Stimulated activated naive B cell treated with anti-CD40 and anti-IgM and Interleukin-4, amounts not matched to agents 10 μg/mL and 1 μg/mL and 100 μg/mL, for 72 hours (primary cell): ENCODE data around the gene CNNM2.
"Not testable (repeated sequence)": the region's sequence is repeated elsewhere in the genome, so short reads cannot be mapped to it uniquely, and the experiment has no call there.

Experiments used
- ATAC-seq, 2 donors: fragments of 150-1000 bp; cut with Tn5 transposase; replicated peaks; 2 replicates each; pipeline ENCODE4 v1.10.0; 2021; ENCODE audit warnings: moderate library complexity in 1 of 2
- DNase-seq: peaks from one replicate; pipeline ENCODE4 v3.0.0; 2021
- H3K27ac Mint-ChIP-seq: one replicate; pipeline ENCODE4 v1.8.0; 2022; ENCODE audit warnings: mild to moderate bottlenecking, mixed read lengths
- H3K27me3 Mint-ChIP-seq, 2 donors: one replicate each; pipeline ENCODE4 v1.8.0; 2022; ENCODE audit warnings: mixed read lengths in 2 of 2
- H3K36me3 Mint-ChIP-seq, 2 donors: one replicate each; pipeline ENCODE4 v1.8.0; 2022; ENCODE audit warnings: mixed read lengths in 2 of 2, mild to moderate bottlenecking in 1 of 2
- H3K4me1 Mint-ChIP-seq, 2 donors: one replicate each; pipeline ENCODE4 v1.8.0; 2022; ENCODE audit warnings: mixed read lengths in 2 of 2, mild to moderate bottlenecking in 1 of 2
- H3K4me3 Mint-ChIP-seq, 2 donors: one replicate each; pipeline ENCODE4 v1.8.0; 2022; ENCODE audit warnings: mild to moderate bottlenecking in 2 of 2, mixed read lengths in 2 of 2, moderate library complexity in 1 of 2
- H3K9me3 Mint-ChIP-seq, 2 donors: one replicate each; pipeline ENCODE4 v1.8.0; 2022; ENCODE audit warnings: mixed read lengths in 2 of 2, mild to moderate bottlenecking in 1 of 2

Gene CNNM2

DNA sequence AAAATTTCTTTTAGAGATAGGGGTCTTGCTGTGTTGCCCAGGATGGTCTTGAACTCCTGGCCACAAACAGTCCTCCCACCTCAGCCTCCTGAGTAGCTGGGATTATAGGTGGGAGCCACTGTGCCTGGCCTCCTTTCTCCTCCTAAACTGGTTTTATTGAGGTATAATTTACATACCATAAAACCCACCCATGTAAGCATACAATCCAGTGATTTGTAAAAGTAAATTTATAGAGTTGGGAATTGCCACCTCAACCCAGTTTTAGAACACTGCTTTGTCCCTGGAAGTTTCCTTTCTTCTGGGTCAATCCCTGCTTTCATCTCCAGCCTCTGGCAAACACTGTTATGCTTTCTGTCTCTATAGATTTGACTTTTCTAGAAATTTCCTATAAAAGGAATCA, 49.0 kb downstream of the CNNM2 start:
- no peaks in the 10 kb centered on the region for H3K36me3 Mint-ChIP-seq
- H3K4me1 Mint-ChIP-seq, result no peaks in the 10 kb centered on the region
- H3K27me3 Mint-ChIP-seq, result no peaks in the 10 kb centered on the region
- DNase-seq (no peak), ATAC-seq (no peak)
- no peak overlapping the region for H3K4me3 Mint-ChIP-seq
- no peaks in the 10 kb centered on the region for H3K9me3 Mint-ChIP-seq
- H3K27ac Mint-ChIP-seq, result no peak overlapping the region

DNA sequence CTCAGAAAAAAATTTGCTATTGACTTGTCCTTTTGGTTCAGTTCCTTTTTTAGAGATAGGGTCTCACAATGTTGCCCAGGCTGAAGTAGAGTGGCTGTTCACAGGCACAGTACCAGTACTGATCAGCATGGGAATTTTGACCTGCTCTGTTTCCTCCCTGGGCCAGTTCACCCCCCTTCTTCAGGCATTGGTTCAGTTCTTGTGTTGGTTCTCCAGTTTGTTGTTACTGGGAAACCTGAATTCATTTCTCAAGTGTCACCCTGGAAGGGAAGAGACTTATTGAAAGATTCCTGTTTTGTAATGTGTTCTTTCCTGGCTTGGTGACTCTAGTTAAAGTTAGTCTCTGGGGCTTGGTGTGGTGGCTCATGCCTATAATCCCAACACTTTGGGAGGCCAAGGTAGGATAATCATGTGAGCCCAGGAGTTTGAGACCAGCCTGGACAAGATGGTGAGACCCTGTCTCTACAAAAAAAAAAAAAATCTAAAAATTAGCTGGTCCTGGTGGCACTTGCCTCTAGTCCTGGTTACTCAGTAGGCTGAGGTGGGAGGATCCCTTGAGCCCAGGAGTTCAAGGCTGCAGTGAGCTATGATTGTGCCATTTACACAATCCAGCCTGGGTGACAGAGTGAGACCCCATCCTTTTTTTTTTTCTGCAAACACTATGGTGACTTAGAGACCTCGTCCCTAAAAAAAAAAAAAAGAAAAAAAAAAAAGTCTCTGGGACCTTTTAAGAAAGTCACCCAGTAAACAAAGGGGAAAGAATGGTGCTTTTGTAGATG, 52.7 kb downstream of the CNNM2 start:
- Mint-ChIP-seq H3K9me3 (no peaks in the 10 kb centered on the region), H3K4me3 (no peak overlapping the region), H3K27me3 (no peaks in the 10 kb centered on the region), H3K27ac (no peak overlapping the region), H3K36me3 (no peaks in the 10 kb centered on the region), H3K4me1 (peaks cover 0 to 3% of the 10 kb centered on the region in 2 donors)
- ATAC-seq, result no peak
- no peak for DNase-seq

DNA sequence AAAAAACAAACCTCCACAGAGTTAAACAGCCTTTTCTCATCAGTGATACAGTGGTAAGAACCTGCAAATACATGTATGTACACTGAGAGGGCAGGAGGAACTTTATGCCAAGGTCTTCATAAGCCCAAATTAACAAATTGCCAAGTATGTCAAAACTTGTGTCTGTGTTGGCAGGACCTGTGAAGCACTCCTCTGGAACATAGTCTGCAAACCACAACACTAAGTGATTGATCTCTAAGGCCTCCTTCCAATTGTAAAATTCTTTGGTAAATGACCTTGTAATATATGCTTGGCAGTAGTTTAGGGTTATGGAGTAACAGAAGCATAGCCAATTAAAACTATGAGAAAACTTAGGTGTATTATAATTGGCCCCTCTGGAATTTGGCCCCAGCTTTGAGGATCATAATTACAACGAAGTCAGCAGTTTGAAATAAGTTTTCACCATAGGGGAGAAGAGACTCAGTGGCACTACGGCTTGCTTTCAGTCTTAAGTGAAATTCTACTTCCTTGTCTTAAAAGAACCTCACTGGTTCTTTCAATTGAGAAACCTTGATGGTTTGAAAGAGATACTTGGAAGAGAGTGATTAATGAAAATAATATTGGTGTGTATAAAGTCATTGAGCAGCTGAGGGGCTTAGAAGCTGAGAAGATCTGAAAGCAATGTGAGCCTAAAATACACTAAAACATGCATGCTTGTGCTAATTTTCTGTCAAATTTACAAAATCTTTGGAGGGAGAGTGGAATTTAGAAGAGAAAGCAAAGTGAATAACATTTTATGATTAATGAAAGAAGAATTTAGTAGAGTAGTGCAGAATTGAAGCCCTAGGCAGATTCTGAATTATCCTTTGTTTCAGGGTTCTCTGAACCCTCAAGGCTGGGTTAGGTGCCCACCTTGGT, 57.6 kb downstream of the CNNM2 start:
- peaks cover 0 to 5% of the 10 kb centered on the region in 2 donors for H3K4me1 Mint-ChIP-seq
- no peaks in the 10 kb centered on the region for H3K36me3 Mint-ChIP-seq
- no peaks in the 10 kb centered on the region for H3K9me3 Mint-ChIP-seq
- no peak for DNase-seq
- no peak overlapping the region for H3K4me3 Mint-ChIP-seq
- no peak for ATAC-seq
- H3K27ac Mint-ChIP-seq, result no peak overlapping the region
- no peaks in the 10 kb centered on the region for H3K27me3 Mint-ChIP-seq

DNA sequence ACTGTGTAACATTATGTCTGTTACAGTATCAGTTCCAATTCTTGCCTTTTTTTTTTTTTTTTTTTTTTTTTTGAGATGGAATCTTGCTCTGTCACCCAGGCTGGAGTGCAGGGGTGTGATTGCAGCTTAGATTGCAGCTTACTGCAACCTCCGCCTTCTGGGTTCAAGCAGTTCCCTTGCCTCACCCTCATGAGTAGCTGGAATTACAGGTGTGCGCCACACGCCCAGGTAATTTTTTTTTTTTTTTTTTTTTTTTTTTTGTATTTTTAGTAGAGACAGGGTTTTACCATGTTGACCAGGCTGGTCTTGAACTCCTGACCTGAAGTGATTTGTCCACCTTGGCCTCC, 58.3 kb downstream of the CNNM2 start:
- not testable (repeated sequence) for ATAC-seq, H3K27ac Mint-ChIP-seq, H3K36me3 Mint-ChIP-seq, DNase-seq, H3K4me1 Mint-ChIP-seq, H3K27me3 Mint-ChIP-seq, H3K9me3 Mint-ChIP-seq, H3K4me3 Mint-ChIP-seq

DNA sequence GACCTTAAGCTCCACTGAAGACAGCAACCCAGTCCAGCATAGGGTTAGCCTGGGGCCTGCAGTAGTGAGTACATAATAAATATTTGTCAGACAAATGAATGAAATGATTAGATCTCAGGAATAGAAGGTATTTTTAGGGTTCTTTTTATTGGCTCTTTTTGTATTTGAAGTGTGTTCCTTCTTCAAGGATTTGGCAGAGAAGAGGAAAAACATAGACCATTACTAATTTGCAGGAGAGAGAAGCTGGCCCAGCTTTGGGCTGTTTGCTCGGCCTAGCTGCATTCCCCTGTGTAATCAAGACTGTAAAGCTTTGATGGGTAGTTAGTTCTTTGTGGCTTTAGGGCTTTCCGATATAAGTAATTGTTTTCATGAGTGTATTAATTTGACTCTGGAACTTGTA, 64.2 kb downstream of the CNNM2 start:
- DNase-seq (no peak), ATAC-seq (no peak)
- no peak overlapping the region for H3K27ac Mint-ChIP-seq
- peaks cover 0 to 1% of the 10 kb centered on the region in 2 donors for H3K4me1 Mint-ChIP-seq
- no peaks in the 10 kb centered on the region for H3K9me3 Mint-ChIP-seq
- no peaks in the 10 kb centered on the region for H3K27me3 Mint-ChIP-seq
- peaks cover 0 to 3% of the 10 kb centered on the region in 2 donors for H3K36me3 Mint-ChIP-seq
- H3K4me3 Mint-ChIP-seq, result no peak overlapping the region

DNA sequence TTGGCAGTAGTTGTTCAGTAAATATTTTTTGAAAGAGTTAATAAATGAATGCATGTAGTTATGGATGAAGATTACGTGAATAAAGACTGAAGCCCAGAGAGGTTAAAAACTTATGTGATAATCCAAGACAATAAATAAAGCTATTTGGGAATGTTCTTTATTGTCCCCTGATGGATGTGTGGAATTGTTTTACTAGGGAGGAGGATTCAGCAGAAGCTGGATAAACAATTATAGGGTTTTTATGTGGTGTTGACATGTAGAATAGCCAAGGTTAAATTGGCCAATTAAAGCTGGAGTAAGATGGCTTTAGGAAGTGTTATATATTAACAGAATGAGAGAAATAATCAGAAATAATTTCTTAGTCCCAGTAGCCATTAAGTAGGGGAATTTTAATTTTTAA, 66.0 kb downstream of the CNNM2 start:
- Mint-ChIP-seq H3K27ac (no peak overlapping the region), H3K4me3 (no peak overlapping the region), H3K36me3 (peaks cover 0 to 3% of the 10 kb centered on the region in 2 donors), H3K9me3 (no peaks in the 10 kb centered on the region), H3K4me1 (peaks cover 0 to 1% of the 10 kb centered on the region in 2 donors), H3K27me3 (no peaks in the 10 kb centered on the region)
- DNase-seq, result no peak
- ATAC-seq, result no peak

DNA sequence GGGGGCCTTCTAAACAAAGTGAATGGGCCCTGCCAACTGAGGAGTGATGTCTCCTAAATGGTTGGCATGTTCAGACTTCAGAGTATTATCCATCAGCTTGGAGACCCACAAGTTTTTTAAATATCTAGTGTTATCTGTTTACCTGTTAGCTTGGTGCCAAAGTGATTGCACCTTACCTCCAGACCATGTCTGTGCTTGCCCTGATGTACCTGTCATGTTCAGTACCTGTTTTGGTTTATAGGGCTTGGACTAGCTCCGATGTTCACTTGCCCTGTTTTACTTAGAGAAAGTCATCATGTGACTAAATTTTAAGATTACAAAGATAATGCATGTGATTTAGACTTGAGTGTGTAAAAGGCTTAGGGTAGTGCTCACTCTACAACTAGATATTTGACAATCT, 67.7 kb downstream of the CNNM2 start:
- no peaks in the 10 kb centered on the region for H3K9me3 Mint-ChIP-seq
- no peak overlapping the region for H3K27ac Mint-ChIP-seq
- DNase-seq (no peak), ATAC-seq (no peak)
- H3K27me3 Mint-ChIP-seq, result no peaks in the 10 kb centered on the region
- H3K4me3 Mint-ChIP-seq, result no peak overlapping the region
- H3K36me3 Mint-ChIP-seq, result peaks cover 0 to 3% of the 10 kb centered on the region in 2 donors
- peaks cover 0 to 1% of the 10 kb centered on the region in 2 donors for H3K4me1 Mint-ChIP-seq

DNA sequence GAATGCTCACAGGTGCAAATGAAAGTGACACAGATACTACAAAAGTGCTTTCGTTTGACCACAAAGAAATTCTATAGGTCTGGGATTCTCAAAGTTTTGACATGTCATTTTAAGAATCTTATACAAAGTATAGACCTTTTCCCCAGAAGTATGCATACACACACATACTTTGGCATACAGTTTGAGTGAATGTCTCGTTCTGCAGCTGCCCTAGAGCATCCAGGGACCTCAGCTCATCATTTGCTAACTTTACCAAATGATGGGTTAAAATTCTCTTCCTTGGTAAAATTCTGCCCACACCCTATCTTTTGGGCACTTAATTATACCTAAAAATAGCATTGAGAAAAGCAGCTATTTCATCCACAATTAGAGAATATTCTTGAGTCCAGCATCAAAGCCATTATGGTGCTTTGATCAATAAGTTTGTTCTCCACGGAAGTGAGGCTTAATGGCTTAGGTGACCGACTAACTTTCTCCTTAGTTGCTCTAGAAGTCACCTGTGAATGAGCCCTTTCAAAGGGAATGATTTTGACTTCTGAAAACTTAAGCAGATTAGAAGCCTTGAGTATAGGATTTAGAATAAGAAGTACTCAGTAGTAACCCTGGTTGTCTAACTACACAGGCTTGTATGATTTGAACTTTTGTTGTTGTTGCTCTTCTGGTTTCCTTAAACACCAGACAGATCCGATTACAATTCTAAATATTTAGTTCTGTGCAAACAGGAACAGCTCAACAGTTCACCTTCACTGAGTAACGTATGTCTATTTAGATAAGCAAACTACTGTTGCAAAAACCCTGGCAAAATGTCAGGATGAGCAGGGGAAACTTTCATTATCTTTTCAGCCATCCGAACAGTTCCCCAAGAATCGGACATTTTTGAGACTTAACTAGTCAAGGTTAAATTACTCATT, 70.6 kb downstream of the CNNM2 start:
- Mint-ChIP-seq H3K4me3 (no peak overlapping the region), H3K9me3 (no peaks in the 10 kb centered on the region), H3K27ac (no peak overlapping the region), H3K27me3 (no peaks in the 10 kb centered on the region), H3K4me1 (no peaks in the 10 kb centered on the region), H3K36me3 (no peaks in the 10 kb centered on the region)
- no peak for ATAC-seq
- no peak for DNase-seq

DNA sequence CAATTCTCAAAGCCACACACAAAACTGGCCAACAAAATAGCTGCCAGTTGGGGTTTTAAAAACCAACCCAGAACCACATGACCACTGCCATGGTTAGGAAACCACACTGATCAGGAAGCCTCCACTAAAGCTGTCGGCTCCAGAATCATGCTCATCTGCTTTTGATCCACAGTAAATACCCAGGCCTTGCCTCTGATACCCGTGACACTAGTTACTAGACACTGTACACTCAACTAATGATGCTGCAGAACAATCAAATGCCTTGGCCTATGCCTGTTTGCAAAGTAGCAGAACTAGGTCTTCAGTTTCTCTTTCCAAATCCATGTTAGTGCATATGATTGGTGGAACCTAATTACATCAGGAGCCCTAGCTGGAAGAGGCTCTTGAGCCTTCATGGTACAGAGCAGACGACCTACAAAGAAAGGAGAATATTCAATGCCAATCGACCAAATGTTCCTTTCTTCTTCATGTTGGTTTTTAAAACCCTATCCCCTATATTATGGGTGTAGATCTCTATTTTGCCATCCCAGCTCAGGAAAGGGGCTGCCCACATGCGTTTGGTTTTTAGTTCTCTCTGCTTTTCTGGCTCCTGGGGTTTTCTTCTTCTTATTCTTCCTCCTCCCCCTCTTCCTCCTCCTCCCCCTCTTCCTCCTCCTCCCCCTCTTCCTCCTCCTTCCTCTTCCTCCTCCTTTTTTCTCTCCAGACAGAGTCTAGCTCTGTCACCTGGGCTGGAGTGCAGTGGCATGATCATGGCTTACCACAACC, 76.6 kb downstream of the CNNM2 start:
- H3K27ac Mint-ChIP-seq, result peak overlapping the region; percentile 66
- H3K36me3 Mint-ChIP-seq, result peaks cover 0 to 4% of the 10 kb centered on the region in 2 donors
- peak overlapping the region in 1 of 2 donors; percentile 12 for H3K4me3 Mint-ChIP-seq
- peaks cover 3 to 4% of the 10 kb centered on the region in 2 donors for H3K9me3 Mint-ChIP-seq
- peaks cover 6 to 16% of the 10 kb centered on the region in 2 donors for H3K4me1 Mint-ChIP-seq
- no peak for DNase-seq
- ATAC-seq, result peak in 1 of 2 donors; percentile 20
- H3K27me3 Mint-ChIP-seq, result no peaks in the 10 kb centered on the region

DNA sequence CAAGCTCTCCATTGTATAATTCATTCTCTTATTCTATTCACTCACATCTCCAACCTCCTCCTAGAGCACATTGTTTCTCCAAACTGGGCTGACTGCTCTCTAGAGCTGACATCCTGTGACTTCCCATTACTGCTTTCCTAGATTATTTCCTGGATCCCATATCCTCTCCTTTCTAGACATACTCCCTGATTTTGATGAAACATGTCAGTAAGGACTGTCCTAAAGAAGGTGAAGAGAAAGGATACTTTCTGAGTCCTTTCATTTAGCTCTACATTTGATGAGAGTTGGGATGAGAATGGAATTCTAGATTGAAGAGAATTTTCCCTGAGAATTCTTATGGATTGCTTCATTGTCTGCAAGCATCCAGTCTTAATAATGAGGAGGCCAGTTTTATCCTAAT, 78.8 kb downstream of the CNNM2 start:
- peaks cover 0 to 4% of the 10 kb centered on the region in 2 donors for H3K36me3 Mint-ChIP-seq
- no peak overlapping the region for H3K4me3 Mint-ChIP-seq
- H3K4me1 Mint-ChIP-seq, result peaks cover 6 to 16% of the 10 kb centered on the region in 2 donors
- no peak overlapping the region for H3K27ac Mint-ChIP-seq
- peaks cover 3 to 4% of the 10 kb centered on the region in 2 donors for H3K9me3 Mint-ChIP-seq
- no peak for DNase-seq
- no peaks in the 10 kb centered on the region for H3K27me3 Mint-ChIP-seq
- ATAC-seq, result no peak

DNA sequence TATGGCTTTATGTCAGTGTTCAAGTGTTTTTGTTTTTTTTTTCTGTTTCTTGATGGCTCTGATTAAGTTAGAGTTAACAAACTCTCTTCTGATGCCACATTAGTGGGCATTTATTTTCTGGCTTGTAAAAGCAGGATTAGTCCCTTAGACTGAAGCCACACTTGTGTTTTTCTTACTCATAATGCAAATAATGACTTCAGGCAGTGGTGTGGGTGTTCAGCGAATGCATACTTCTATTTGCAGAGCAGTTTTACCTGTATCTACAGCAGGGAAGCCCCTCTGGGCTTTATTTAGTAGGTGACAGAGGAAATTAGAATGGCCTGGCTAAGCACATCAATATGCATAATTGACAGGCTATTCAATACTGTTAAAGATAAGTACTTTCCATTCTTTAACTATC, 79.9 kb downstream of the CNNM2 start:
- Mint-ChIP-seq H3K27ac (peak overlapping the region; percentile 51), H3K4me1 (peaks cover 6 to 16% of the 10 kb centered on the region in 2 donors), H3K27me3 (no peaks in the 10 kb centered on the region), H3K36me3 (peaks cover 0 to 4% of the 10 kb centered on the region in 2 donors), H3K4me3 (no peak overlapping the region), H3K9me3 (peaks cover 3 to 4% of the 10 kb centered on the region in 2 donors)
- ATAC-seq (peak; percentile 67 to 86), DNase-seq (no peak)

DNA sequence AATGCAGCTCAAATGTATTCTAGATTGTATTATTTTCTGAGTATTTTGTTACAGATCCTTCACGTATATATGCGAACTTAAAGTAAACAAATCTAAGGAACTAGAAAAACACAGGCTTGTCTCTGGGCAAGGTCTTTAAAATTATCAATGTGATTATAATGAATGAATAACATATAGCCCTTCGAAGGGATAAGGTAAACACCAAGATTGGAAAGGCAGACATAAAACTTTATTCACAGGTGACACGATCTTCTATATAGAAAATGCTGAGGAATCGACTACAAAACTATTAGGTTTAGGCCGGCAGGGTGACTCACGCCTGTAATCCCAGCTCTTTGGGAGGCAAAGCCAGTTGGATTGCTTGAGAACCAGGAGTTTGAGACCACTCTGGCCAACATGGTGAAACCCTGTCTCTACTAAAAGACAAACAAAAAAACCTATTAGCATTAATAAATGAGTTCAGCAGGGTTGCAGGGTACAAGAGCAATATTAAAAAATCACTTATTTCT, 80.4 kb downstream of the CNNM2 start:
- peaks cover 6 to 16% of the 10 kb centered on the region in 2 donors for H3K4me1 Mint-ChIP-seq
- H3K27ac Mint-ChIP-seq, result peak overlapping the region; percentile 25

DNA sequence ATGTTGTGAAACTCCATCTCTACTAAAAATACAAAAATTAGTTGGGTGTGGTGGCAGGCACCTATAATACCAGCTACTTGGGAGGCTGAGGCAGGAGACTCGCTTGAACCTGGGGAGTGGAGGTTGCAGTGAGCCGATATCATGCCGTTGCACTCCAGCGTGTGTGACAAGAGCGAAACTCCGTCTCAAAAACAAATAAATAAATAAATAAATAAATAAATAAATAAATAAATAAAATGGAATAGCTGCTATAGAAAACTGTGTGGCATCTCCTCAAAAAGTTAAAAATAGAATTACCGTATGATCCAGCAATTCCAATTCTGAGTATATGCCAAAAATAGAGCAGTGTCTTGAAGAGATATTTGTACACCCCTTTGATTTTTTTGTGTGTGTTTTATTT, 82.0 kb downstream of the CNNM2 start:
- not testable (repeated sequence) for H3K36me3 Mint-ChIP-seq, ATAC-seq, H3K27ac Mint-ChIP-seq, H3K4me3 Mint-ChIP-seq, H3K9me3 Mint-ChIP-seq, H3K27me3 Mint-ChIP-seq, DNase-seq
- peaks cover 6 to 14% of the 10 kb centered on the region in 2 donors for H3K4me1 Mint-ChIP-seq

More for the DNA sequence above, 80.4 kb downstream of the CNNM2 start:
- Mint-ChIP-seq H3K27me3 (no peaks in the 10 kb centered on the region), H3K9me3 (peaks cover 3 to 4% of the 10 kb centered on the region in 2 donors), H3K4me3 (no peak overlapping the region), H3K36me3 (peaks cover 0 to 4% of the 10 kb centered on the region in 2 donors)
- ATAC-seq (no peak), DNase-seq (no peak)
